Epithelial cell of esophagus (primary cell): ENCODE data around the gene XRCC1.
"Not testable (repeated sequence)": the region's sequence is repeated elsewhere in the genome, so short reads cannot be mapped to it uniquely, and the experiment has no call there.

Experiments
- DNase-seq: peaks from one replicate; pipeline ENCODE4 v3.0.0; 2010; ENCODE audit warnings: low read depth
- H3K4me3 ChIP-seq: 2 replicates; pipeline ENCODE4 v1.5.1; 2011; ENCODE audit warnings: mild to moderate bottlenecking, low read length, control low read depth
- TF ChIP-seq, protein P1 (sequence below): IDR thresholded peaks from 2 replicates; pipeline ENCODE4 v1.5.1; 2011; ENCODE audit warnings: low read depth, mild to moderate bottlenecking, low read length, control low read depth, inconsistent platforms; ENCODE audit not compliant: insufficient read depth; ENCODE audit errors: missing control alignments

XRCC1 gene

DNA sequence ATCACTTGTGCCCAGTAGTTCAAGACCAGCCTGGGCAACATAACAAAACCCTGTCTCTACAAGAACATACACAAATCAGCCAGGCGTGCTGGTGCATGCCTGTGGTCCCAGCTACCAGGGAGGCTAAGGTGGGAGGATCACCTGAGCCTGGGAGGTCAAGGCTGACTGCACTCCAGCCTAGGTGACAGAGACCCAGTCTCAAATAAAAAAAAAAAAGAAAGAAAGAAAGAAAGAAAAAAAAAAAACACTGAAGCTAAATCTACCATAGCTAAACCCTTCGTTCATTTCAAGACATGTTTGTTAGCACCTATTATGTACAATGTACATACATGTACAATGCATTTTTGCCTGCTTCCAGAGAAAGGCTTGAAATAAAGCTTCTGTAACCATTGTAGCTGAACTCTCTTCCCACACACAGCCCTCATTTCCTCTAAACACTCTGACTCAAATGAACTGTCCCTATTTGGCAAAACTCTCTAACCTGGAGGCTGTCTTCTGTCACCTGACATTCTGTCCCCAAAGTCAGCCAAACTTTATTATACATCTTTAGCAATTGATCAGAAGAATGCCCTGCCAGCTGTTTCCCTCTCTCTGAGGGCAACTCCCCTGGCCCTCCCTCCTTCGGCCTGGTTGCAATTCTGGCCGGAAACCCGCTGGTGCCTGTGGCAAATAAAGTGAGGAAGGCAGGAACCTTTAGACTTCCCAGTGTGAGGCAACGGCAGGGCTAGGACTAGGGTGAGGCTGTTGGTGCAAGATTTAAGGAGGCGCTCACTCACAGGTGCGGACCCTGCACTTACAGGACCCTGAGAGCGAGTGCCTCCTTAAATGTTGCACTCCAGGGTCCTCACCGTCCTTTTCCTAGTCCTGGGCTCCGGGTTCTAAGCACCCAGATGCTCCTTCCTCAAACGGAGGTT lies 50.1 kb downstream of the XRCC1 start:
- TF ChIP-seq, protein P1, sequence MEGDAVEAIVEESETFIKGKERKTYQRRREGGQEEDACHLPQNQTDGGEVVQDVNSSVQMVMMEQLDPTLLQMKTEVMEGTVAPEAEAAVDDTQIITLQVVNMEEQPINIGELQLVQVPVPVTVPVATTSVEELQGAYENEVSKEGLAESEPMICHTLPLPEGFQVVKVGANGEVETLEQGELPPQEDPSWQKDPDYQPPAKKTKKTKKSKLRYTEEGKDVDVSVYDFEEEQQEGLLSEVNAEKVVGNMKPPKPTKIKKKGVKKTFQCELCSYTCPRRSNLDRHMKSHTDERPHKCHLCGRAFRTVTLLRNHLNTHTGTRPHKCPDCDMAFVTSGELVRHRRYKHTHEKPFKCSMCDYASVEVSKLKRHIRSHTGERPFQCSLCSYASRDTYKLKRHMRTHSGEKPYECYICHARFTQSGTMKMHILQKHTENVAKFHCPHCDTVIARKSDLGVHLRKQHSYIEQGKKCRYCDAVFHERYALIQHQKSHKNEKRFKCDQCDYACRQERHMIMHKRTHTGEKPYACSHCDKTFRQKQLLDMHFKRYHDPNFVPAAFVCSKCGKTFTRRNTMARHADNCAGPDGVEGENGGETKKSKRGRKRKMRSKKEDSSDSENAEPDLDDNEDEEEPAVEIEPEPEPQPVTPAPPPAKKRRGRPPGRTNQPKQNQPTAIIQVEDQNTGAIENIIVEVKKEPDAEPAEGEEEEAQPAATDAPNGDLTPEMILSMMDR: no peak
- DNase-seq: peak; percentile 90
- peak overlapping the region; percentile 83 for H3K4me3 ChIP-seq

DNA sequence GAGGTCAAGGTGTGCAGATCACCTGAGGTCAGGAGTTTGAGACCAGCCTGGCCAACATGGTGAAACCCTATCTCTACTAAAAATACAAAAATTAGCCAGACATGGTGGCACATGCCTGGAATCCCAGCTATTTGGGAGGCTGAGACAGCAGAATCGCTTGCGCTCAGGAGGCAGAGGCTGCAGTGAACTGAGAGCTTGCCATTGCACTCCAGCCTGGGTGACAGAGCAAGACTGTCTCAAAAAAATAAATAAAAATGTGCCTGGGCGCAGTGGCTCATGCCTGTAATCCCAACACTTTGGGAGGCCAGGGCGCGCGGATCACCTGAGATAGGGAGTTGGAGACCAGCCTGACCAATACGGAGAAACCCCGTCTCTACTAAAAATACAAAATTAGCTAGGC lies 51.6 kb downstream of the XRCC1 start:
- H3K4me3 ChIP-seq: not testable (repeated sequence)
- peak; percentile 31 for DNase-seq

DNA sequence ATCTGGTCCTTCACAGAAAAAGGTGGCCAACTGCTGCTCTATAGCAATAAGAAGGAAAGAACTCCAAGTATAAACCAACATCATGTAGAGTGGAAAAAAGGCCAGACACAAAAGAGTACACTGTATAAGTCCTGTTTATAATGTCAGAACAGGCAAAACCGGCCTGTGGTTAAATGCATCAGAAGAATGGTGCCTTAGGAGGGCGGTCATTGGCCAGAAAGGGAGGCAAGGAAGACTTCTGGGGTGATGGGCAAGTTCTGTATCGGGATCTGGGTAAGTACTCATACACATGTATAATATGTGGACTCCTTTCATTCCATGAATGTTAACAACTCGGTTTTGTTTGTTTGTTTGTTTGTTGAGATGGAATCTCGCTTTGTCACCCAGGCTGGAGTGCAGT lies 52.4 kb downstream of the XRCC1 start:
- TF ChIP-seq, protein P1: no peak
- peak; percentile 48 for DNase-seq
- H3K4me3 ChIP-seq: no peak overlapping the region

DNA sequence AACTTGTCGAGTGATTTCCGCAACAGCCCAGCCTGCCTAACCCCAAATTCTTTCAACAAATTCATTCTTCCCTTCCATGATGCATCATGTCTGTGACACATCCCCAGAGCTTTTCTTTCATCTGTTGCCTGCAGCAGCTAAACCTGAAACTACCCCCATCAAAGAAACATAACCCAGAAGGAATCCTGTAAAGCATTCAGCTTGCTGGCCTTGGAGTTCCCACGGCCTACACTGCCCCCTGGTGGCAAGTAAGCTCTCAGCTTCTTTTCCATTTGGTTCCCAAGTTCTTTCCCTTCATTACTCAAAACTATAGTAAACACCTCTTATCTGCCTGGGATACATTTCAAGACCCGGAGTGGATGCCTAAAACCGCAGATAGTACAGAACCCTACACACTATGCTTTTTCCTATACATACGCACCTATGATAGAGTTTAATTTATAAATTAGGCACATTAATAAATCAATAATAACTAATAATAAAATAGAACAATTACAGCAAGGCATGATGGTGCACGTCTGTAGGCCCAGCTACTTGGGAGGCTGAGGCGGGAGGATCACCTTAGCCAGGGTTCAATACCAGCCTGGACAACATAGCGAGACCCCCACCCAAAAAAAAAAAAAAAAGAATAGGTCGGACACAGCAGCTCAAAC lies 55.8 kb downstream of the XRCC1 start:
- peak; percentile 99 for DNase-seq
- H3K4me3 ChIP-seq: no peak overlapping the region
- TF ChIP-seq, protein P1: peak; percentile 90

DNA sequence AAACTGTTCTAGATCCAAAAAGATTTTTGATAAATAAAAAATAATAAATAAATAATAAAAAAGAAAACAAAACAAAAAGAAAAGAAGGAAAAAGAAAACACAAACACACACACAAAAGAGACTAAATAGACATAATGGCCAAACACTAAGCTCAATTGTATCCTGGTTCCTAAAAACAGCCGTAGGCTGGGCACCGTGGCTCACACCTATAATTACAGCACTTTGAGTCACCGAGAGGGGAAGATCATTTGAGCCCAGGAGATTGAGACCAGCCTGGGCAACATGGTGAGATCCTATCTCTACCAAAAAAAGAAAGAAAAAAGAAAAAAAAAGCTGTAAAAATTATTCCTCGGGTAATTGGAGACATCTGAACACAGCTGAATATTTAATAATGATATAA lies 57.3 kb downstream of the XRCC1 start:
- no peak overlapping the region for H3K4me3 ChIP-seq

DNA sequence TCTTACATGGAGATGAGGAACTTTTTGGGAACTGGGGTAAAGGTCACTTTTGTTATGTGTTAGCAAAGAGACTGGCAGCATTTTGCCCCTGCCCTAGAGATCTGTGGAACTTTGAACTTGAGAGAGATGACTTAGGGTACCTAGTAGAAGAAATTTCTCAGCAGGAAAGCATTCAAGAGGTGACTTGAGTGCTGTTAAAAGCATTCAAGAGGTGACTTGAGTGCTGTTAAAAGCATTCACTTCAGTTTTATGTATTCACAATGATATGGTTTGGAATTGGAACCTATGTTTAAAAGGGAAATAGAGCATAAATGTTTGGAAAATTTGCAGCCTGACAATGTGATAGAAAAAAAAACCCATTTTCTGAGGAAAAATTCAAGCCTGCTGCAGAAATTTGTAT lies 62.9 kb downstream of the XRCC1 start:
- H3K4me3 ChIP-seq, DNase-seq: not testable (repeated sequence)

More for the DNA sequence above, 57.3 kb downstream of the XRCC1 start:
- DNase-seq: peak; percentile 79
- TF ChIP-seq, protein P1: no peak

DNA sequence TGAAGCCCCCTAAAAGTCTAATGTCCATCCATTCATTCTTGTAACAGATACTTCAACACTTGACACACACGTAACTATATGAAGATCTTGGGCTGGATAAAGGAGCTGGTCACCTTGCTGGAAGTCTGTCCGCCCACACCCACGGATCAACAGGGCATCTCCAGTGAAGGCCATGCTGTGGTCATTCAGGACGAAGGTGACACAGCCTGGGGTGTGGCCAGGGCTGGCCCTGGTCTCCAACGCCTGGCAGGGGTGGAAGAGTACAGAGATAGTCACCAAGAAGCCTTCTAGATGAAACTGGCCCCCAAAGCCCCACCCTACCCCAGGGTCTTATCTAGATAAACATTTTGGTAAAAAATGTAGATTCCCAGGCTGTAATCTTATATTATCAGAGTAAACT lies 64.0 kb downstream of the XRCC1 start:
- TF ChIP-seq, protein P1: no peak
- no peak overlapping the region for H3K4me3 ChIP-seq
- DNase-seq: no peak

DNA sequence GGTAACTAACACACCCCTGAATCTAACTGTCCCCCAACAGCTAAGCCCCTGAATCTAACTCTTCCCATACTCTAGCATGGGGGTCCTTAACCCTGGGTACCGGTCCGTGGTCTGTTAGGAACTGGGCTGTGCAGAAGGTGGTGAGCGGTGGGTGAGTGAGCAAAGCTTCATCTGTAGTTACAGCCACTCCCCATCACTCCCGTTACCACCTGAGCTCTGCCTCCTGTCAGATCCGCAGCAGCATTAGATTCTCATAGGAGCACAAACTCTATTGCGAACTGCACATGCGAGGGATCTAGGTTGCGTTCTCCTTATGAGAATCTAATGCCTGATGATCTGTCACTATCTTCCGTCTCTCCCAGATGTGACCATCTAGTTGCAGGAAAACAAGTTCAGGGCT lies 64.6 kb downstream of the XRCC1 start:
- H3K4me3 ChIP-seq: no peak overlapping the region
- TF ChIP-seq, protein P1: no peak
- no peak for DNase-seq
